ENCODE measurements around the gene SKIDA1.

SKIDA1 gene

GRCh38 chr10:21528236-21529031, 3.0 kb upstream of the SKIDA1 start:
- no peak for DNase-seq

DNA sequence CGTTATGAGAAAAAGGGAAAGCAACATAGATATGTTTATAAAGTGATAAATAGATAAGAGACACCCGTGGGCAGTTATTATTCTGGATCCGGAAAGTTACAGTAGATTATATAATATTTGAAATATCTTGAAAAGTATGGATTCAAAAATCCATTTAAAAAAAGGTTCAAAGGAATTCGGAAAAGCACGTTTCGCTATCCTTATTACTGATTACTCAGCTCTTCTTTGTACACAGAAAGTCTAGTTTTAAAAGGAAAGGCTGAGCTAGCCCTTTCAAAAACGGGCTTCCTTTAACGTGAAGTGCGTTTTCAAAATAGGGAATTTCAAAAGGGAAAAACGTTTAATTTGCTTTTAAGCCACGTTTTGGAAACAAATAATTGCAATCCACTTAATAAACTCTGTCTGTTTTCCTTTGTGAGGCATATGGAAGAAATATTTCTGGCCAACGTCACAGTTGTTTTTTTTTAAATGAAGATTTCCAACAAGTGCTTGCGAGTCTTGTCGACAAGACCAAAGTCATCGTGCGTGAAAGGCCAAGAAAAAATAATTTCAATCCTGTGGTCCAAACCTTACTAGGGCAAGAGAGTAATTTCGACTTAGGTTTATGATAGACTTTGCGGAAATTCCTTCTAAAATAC, 2.2 kb upstream of the SKIDA1 start:
- DNase-seq = no peak

- DNase-seq = peak; percentile 73
Observed at GRCh38 chr10:21526860-21527597, 1.5 kb upstream of the SKIDA1 start.

DNA sequence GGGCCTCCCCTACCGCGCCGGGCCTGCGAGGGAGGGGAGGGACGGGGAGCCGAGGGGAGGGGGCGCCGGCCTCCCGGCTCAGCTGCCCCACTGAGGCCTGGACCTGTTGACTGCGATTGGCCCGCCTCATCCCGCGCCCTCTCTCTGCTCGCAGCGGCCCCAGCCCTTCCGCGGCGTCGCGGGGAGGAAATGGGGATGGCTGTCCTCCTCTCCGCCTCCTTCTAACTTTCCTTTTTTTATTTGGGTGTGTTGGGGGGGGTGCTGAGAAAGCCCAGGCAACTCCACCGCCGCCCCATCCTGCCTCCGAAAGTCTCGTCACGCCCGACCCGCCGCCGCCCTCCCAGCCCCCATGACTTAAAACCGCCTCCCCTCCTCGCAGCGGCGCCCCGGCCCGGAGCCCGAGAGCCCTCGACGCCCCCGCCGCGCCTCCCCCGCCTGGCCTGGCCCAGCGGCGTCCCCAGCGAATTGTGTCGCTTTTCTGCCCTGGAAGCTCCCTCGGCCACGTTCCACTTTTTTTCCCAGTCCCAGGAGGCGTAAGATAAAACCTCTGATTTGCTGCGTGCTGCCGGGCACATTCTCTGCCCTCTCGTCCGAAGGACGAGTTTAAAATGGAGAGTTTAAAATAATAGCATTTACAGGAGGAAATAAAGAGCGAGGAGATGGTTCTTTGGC, 842 bp upstream of the SKIDA1 start:
- peak; percentile 80 for DNase-seq

DNA sequence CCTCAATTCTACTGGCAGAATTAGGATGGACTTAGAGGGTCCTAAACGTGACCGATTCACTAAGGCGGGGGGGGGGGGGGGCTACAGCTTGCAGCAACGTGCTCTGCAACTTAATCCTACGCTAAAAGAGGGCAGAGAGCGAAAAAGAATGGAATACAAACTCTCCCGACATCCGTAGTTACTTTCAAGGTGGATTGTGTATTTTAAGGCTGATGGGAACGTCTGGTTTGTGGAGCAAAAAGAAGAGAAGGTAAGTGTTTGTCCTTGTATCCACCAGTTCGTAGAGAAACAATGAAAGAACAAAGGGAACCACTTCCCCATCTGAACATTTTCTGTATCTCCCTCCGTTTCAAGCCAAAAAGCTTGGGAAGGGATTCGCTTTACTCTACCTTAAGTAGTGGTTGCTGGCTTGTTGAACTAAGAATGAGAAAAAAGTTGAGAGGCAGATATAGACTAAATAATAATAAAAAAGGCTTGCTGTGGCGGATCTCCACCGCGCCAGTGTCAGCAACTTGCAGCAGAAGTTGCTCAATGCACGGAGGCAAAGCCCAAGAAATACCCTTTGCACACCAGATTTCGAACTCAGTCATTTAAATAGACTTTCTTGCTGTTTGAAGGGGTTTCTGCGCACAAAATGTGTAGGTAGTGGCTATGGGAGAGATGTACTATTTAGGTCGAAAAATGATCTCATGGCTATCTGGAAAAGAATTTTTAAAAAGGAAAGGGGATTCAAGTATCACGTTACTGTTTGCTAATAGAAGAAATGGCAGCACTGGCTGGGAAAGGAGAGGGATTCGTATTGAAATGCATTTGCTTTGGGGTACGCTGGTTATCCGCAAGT, 736 bp downstream of the SKIDA1 start:
- no peak for DNase-seq

GRCh38 chr10:21524131-21524525, 1.4 kb downstream of the SKIDA1 start:
- DNase-seq = no peak

- no peak for DNase-seq
Observed at GRCh38 chr10:21523557-21524008, 1.9 kb downstream of the SKIDA1 start.

GRCh38 chr10:21522631-21523406, 2.7 kb downstream of the SKIDA1 start:
- no peak for DNase-seq

GRCh38 chr10:21521751-21522533, 3.5 kb downstream of the SKIDA1 start:
- DNase-seq = no peak

DNA sequence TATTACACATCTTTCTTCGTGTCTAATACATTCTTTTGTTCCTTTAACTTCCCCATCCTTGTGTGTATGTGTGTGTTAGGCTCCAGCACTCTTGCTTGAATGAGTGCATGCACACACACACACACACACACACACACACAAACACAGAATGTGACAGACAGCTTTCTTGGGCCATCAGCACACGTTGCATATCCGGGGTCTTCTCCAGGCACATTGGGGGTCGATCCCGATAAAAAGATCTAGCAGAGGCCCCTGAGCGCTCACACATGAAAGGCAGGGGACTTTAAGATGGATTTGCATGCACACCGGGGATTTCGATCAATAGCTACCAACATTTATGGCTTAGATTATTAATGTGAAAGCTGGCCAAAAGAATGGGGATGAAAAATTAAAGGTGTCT, 4.5 kb downstream of the SKIDA1 start:
- DNase-seq = no peak

- DNase-seq = no peak
Observed at GRCh38 chr10:21520509-21520908, 5.0 kb downstream of the SKIDA1 start.

GRCh38 chr10:21519941-21520436, 5.5 kb downstream of the SKIDA1 start:
- DNase-seq = no peak

DNA sequence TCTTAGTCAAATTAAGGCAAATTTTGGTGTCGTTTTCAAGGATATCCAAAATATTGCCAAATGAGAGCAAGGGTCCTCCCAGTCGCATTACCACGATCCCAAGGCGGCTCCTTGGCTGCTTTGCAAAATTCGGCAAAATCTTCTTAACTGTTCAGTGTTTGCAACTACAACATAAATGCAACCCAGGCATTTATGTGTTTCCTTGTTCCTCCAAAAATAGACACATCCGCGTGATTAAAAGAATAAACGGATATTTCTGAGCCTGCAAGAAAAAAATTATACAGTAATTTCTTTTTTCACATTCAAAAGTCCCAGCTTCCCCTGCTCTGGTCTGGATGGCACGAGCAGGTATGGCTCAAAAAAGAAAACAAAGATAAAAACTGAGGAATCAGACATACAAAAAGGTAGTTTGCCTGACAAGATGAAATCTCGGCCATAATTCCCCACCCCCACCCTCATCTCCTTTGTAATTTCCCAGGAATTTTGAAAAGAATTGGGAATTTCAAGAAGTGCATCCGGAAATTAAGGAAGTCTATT, 6.0 kb downstream of the SKIDA1 start:
- no peak for DNase-seq

GRCh38 chr10:21518641-21519396, 6.7 kb downstream of the SKIDA1 start:
- DNase-seq = no peak

DNA sequence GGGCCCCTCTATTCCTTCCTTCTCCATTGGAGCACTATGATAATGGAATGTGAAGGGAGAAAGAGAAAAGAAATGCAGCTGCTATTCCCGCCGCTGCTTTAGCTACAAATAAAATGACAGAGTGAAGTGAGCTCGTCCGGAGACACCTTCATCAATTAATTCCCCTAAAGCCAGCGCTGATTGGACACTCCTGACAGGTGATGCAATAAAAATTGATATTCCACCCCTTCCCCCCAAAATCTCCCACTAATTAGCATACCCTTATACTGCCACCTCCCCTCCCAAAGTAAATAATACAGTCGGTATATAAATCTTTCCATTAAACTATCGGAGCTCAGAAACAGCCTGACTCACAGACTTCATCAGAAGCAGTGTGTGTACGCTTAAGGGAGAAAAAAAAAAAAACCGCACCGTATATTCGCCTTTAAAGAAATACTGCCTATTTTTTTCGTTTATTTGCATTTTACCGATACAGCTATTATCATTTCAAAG, 7.3 kb downstream of the SKIDA1 start:
- no peak for DNase-seq

GRCh38 chr10:21517134-21518031, 8.1 kb downstream of the SKIDA1 start:
- DNase-seq = peak; percentile 71

- peak; percentile 75 for DNase-seq
Observed at GRCh38 chr10:21516242-21517131, 9.0 kb downstream of the SKIDA1 start.
